ENCODE data around the gene PLEKHA8.

The PLEKHA8 gene

GRCh38 chr7:30166841-30167235, 138.6 kb downstream of the PLEKHA8 start:
- DNase-seq (ENCODE audit: low spot score) (no peak), FAIRE-seq (no peak)

- DNase-seq (ENCODE audit: low spot score) (no peak), FAIRE-seq (no peak)
These were observed 139.7 kb downstream of the PLEKHA8 start for GRCh38 chr7:30167901-30168300.

GRCh38 chr7:30168835-30169573, 140.8 kb downstream of the PLEKHA8 start:
- peak; percentile 94 for FAIRE-seq
- peak; percentile 93 for DNase-seq (ENCODE audit: low spot score)

- DNase-seq (ENCODE audit: low spot score) (peak; percentile 94), FAIRE-seq (no peak)
These were observed 141.4 kb downstream of the PLEKHA8 start for GRCh38 chr7:30169579-30169978.

- FAIRE-seq (no peak), DNase-seq (ENCODE audit: low spot score) (no peak)
These were observed 142.4 kb downstream of the PLEKHA8 start for GRCh38 chr7:30170476-30171205.

- FAIRE-seq (peak; percentile 77), DNase-seq (ENCODE audit: low spot score) (peak; percentile 83)
These were observed 143.7 kb downstream of the PLEKHA8 start for GRCh38 chr7:30171766-30172447.

GRCh38 chr7:30172451-30172850, 144.2 kb downstream of the PLEKHA8 start:
- peak; percentile 66 for DNase-seq (ENCODE audit: low spot score)
- FAIRE-seq: no peak

- peak; percentile 70 for DNase-seq (ENCODE audit: low spot score)
- peak; percentile 84 for FAIRE-seq
These were observed 145.1 kb downstream of the PLEKHA8 start for GRCh38 chr7:30173058-30173897.

GRCh38 chr7:30175180-30175579, 147.0 kb downstream of the PLEKHA8 start:
- FAIRE-seq (no peak), DNase-seq (ENCODE audit: low spot score) (no peak)

- FAIRE-seq: no peak
These were observed 147.5 kb downstream of the PLEKHA8 start for GRCh38 chr7:30175636-30176147.

GRCh38 chr7:30176463-30177109, 148.4 kb downstream of the PLEKHA8 start:
- DNase-seq (ENCODE audit: low spot score) (no peak), FAIRE-seq (no peak)

More at GRCh38 chr7:30175636-30176147, 147.5 kb downstream of the PLEKHA8 start:
- no peak for DNase-seq (ENCODE audit: low spot score)

- no peak for FAIRE-seq
These were observed 149.0 kb downstream of the PLEKHA8 start for GRCh38 chr7:30177186-30177585.

GRCh38 chr7:30177965-30178364, 149.8 kb downstream of the PLEKHA8 start:
- DNase-seq (ENCODE audit: low spot score): no peak
- FAIRE-seq: no peak

More at GRCh38 chr7:30177186-30177585, 149.0 kb downstream of the PLEKHA8 start:
- DNase-seq (ENCODE audit: low spot score): no peak

GRCh38 chr7:30178748-30179436, 150.7 kb downstream of the PLEKHA8 start:
- no peak for DNase-seq (ENCODE audit: low spot score)
- FAIRE-seq: no peak

All from RCC 7860 (cell line).